Activated CD4-positive, CD25-positive, alpha-beta regulatory T cell treated with anti-CD3 and anti-CD28 coated beads, Interleukin-2, amount 50 U/mL, for 72 hours (primary cell): ENCODE data around the gene TEPSIN.

Source experiments
- DNase-seq: peaks from one replicate; pipeline ENCODE4 v3.0.0; 2021

Gene TEPSIN

DNA sequence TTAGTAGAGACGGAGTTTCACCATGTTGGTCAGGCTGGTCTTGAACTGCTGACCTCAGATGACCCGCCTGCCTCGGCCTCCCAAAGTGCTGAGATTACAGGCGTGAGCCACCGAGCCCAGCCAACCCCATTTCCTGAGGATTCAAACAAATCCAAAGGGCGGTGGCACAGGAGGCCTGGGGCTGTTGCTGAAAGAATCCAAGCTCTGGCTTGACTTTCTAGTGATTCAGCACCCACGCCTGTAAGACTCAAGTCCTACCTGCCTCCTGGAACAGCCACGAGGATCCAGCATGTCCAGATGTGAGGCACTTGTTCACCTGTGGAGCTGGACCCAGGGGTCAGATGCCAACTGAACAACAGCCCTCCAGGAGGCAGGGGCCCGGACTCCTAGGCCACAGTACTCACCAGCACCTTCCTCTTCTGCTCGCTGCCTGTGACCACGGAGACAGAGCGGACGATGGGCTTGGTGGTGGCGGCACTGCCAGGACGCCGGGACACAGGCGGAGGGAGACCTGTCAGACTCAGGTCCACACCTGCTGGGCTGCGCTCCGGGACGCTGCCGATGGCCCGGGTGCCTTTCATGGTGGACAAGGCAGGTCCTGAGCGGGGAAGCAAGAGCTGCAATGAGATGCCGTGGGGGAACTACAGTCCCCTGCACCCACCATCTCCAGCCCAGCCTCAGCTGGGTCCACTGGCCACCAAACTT, 19.2 kb downstream of the TEPSIN start:
- no peak for DNase-seq

GRCh38 chr17:81218991-81219390, 19.9 kb downstream of the TEPSIN start:
- no peak for DNase-seq

DNA sequence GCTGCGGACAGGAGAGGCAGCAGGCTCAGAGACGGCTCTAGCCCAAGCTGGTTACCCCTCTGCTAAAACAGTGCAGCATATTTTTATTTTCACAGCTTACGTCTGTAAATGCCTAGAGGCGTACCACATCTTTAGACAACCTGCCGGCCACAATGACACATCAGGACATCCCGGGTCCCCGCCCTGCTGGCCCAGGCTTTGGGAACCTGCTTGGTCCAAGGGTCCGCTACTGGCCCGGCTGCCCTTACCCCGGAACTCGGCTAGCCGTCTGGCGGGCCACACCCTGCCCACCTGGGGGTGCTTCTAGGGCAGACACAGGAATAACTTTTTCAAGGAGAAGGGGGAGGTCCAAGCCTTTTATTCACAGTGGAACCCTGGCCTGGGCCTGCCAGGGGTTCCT, 20.4 kb downstream of the TEPSIN start:
- no peak for DNase-seq

GRCh38 chr17:81217491-81217890, 21.4 kb downstream of the TEPSIN start:
- no peak for DNase-seq

- DNase-seq: no peak
Observed at GRCh38 chr17:81213978-81214377, 24.9 kb downstream of the TEPSIN start.

DNA sequence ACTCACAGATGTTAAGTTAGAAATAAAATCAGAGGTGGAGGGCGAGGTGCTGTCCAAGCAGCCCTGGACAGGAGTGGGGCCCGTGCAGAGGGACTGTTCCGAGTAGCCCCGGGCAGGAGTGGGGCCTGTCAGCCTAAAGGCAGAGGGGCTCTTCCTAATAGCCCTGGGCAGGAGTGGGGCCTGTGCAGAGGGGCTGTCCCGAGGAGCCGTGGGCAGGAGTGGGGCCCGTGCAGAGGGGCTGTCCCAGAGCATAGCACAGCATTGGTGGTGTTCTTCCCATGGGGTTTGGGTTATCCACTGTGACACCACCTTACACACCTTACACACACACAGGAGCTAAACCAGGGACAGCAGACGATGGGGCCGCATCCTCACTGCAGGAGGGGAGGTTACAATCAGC, 26.5 kb downstream of the TEPSIN start:
- no peak for DNase-seq

DNA sequence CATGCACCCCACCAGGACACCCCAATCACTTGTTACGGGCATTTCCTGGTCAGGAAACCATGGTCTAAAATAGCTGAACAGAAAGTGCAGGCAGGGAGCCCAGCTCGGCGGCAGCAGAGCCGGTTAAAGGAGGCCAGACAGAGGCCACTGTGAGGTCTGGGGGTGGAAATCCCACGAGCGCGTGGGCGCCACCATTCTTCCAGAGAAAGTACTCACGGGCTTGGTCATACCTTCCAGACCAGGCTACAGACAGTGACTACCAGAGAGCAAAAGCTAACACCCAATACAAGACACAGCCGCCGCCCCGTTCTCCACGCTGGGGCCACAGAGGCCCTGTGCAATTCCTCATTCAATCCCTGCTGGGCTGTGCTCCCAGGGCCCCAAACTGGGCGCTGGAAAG, 28.0 kb downstream of the TEPSIN start:
- no peak for DNase-seq

DNA sequence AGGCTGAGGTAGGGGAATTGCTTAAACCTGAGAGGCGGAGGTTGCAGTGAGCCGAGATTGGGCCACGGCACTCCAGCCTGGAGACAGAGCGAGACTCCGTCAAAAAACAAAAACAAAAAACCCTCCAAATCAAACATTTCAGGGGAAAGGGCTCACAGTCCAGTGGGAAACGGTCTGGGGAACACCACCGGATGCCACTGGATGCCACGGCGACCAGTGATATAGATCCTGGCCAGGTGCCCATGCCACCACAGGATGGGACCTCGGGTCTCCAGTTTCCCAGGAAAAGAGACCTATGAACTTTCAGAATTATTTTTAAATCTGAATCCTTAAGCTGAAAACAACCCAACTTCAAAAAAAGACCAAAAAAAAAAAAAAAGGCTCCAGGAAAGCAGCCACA, 28.4 kb downstream of the TEPSIN start:
- no peak for DNase-seq

GRCh38 chr17:81209141-81209540, 29.7 kb downstream of the TEPSIN start:
- DNase-seq: no peak

DNA sequence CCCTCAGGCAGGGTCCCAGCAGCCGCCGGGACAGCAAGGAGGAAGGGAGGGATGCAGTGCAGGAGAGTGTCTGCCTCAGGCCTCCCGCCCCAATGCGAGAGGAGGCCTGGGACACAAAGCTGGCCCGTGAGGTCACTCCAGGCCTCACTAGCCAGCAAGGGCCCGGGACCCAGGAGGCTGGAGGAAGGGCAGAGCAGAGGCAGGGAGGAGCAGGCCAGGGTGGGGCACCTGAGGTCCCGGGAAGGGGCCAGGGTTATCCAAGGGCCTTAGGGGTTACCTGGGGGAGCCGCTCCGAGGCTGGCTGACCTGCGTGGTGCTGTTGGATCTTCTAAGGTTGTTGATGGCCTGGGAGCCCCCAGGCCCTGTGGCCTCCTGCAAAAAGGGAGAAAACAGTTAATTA, 30.2 kb downstream of the TEPSIN start:
- DNase-seq: no peak

- DNase-seq: no peak
Observed at GRCh38 chr17:81207610-81208581, 31.0 kb downstream of the TEPSIN start.

DNA sequence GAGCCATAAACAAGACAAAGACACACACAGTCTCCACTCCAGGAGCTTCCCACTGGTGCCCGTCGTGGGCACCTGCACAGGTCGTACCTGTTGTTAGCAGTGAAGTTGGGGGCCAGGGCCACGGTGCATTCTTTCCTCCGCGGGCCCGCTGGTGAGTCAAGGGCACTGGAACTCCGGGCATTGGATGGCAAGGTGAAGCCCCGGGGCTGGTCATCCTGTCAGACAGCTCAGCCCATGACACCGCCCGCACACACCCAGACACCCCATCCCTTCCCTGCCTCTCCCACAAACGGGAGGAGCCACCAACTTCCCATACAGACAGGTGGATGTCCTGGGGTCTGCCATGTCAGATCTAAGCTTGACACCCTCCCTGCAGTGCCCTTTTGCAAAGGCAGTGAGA, 32.2 kb downstream of the TEPSIN start:
- DNase-seq: no peak

GRCh38 chr17:81206166-81206565, 32.7 kb downstream of the TEPSIN start:
- DNase-seq: no peak

GRCh38 chr17:81204578-81204977, 34.3 kb downstream of the TEPSIN start:
- DNase-seq: no peak

- DNase-seq: no peak
Observed at GRCh38 chr17:81203136-81203535, 35.7 kb downstream of the TEPSIN start.

GRCh38 chr17:81202318-81202717, 36.5 kb downstream of the TEPSIN start:
- DNase-seq: no peak

GRCh38 chr17:81200695-81201580, 37.9 kb downstream of the TEPSIN start:
- DNase-seq: no peak

DNA sequence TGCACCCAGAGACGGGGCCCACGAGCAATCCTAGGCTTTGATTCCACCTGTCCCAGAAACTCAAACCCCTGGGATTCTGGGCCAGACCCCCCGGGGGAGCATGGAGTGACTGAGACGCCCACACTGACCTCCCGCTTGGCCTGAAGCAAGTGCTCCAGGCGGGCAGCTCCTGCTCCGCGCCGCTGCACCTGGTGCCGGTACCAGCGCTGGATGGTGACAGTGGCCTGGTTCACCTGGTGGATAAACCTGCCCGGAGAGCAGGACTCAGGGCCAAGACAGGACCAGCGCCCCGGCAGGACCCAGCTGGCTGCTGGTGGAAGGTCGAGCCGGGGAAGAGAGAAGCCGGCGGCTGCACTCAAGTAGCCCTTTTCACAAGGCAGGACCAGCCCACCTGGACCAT, 38.7 kb downstream of the TEPSIN start:
- DNase-seq: no peak

DNA sequence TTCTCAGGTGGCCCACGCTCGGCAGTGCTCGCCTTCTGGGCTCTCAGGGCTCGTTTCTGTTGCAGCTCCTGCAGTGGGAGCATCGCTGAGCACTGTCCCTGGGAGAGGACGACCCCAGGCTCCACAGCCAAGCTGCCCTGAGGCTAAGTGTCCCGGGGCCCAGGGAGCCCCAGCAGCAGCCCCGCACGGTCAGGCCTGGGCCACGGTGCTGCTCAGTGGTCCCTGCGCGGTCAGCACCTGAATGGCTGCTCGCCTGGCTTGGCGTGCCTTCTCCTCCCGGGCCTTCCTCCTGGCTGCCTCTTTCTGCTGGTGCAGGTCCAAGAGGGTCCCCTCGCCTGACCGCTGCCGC, 39.4 kb downstream of the TEPSIN start:
- no peak for DNase-seq

DNA sequence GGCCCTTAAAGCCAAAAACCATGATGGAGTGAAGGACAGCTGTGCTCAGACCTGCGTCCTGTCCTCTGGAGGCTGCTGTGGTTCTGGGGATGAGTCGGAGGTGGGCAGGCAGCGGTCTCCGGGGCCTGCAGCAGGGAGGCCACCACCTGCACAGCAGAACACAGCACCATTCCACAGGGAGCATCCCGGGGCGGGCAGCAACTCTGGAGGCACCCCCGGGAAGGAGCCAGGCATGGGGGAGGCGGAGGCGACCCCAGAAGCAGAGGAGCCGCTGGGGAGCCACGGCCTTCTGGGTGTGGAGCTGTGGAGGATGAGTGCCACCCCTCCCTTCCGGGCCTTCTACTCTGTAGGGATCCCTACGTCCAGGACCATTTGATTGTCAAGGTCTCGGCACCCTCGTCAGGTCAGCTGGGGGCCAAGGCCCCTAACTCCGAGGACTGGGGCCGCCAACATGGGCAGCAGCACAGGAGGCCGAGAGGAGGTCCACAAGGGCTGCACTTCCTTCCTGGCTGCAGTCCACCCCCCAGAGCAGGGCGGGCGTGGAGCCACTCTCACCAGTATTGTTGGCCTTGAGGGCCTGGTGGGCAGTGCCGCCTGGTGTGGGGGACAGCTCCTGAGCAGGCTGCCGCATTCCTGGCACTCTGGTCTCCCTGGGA, 39.9 kb downstream of the TEPSIN start:
- no peak for DNase-seq

GRCh38 chr17:81197831-81198490, 40.9 kb downstream of the TEPSIN start:
- DNase-seq: no peak

DNA sequence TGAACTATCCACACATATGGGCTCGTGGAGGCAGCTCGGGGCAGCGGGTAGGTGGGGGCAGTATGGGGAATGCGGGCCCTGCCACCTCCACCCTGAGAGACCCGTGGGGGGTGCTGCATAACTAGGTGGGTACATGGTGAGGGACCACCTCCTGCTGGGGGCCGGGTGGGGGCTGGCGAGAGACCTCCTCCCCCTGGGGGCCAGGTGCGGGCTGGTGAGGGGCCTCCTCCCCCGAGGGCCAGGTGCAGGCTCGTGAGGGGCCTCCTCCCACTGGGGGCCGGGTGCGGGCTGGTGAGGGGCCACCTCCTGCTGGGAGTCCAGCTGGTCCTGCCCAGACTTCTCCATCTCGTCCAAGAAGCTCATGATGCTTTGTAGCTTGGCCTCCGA, 41.5 kb downstream of the TEPSIN start:
- no peak for DNase-seq
